OCI-LY7 (cell line): Measurements from ENCODE around the gene BEAN1. TPM values are rescaled to one million over a fixed set of nuclear protein-coding genes. Genes with fewer than 3 reads are reported as not detected.

Source experiments
- BruUV-seq: library from RNA; stranded (reverse); fragments of 400-500 nt; replicated peaks from 2 replicates; lab custom pipeline; 2021; lab: Mats Ljungman, UMichigan
- CTCF ChIA-PET: fragments of 300-600 bp; sonication (Branson Sonifier 250); formaldehyde crosslinking; loops from one replicate; lab custom pipeline; 2022; ENCODE audit warnings: antibody characterized with exemption; ENCODE audit not compliant: unreplicated experiment; lab: Charles Lee
- POLR2A ChIA-PET: fragments of 300-600 bp; sonication (Branson Sonifier 250); formaldehyde crosslinking; loops from one replicate; lab custom pipeline; 2022; ENCODE audit warnings: antibody characterized with exemption; lab: Charles Lee
- DNase-seq: peaks from one replicate; pipeline ENCODE4 v3.0.0-alpha.2; 2015; ENCODE audit warnings: low spot score
- H2AFZ ChIP-seq: fragments of 200-600 bp; sonication (generic), shearing (Covaris generic); 2 replicates; pipeline ENCODE4 v1.6.1; 2014; ENCODE audit warnings: mild to moderate bottlenecking, antibody characterized with exemption, low read length, moderate library complexity
- H3K27ac ChIP-seq: fragments of 200-600 bp; sonication (generic); 2 replicates; pipeline ENCODE4 v1.5.1; 2014; ENCODE audit warnings: mixed run types, low read depth, mild to moderate bottlenecking, moderate library complexity, low read length, inconsistent platforms; ENCODE audit not compliant: poor library complexity, severe bottlenecking
- H3K36me3 ChIP-seq: fragments of 200-600 bp; sonication (generic); 2 replicates; pipeline ENCODE4 v1.6.1; 2014; ENCODE audit warnings: mild to moderate bottlenecking, antibody characterized with exemption, low read length, moderate library complexity, mixed read lengths; ENCODE audit not compliant: insufficient read depth
- H3K4me1 ChIP-seq: fragments of 200-600 bp; sonication (generic); 2 replicates; pipeline ENCODE4 v1.5.1; 2014; ENCODE audit warnings: mild to moderate bottlenecking, low read length; ENCODE audit not compliant: insufficient read depth, poor library complexity, severe bottlenecking
- H3K4me2 ChIP-seq: fragments of 200-600 bp; sonication (generic); 2 replicates; pipeline ENCODE4 v1.6.1; 2014; ENCODE audit warnings: mild to moderate bottlenecking, low read length
- H3K4me3 ChIP-seq: fragments of 200-600 bp; sonication (generic); 2 replicates; pipeline ENCODE4 v1.5.1; 2014; ENCODE audit warnings: mild to moderate bottlenecking, low read depth, low read length; ENCODE audit not compliant: poor library complexity, severe bottlenecking
- H3K79me2 ChIP-seq: fragments of 200-600 bp; sonication (generic); 2 replicates; pipeline ENCODE4 v1.6.1; 2016; ENCODE audit warnings: low read depth, mild to moderate bottlenecking, low read length, moderate library complexity, mixed read lengths; ENCODE audit not compliant: insufficient read depth
- H3K9me2 ChIP-seq: fragments of 200-600 bp; sonication (generic); 2 replicates; pipeline ENCODE4 v1.6.1; 2016; ENCODE audit warnings: mild to moderate bottlenecking, low read length, mixed read lengths; ENCODE audit not compliant: insufficient read depth
- H3K9me3 ChIP-seq: fragments of 200-600 bp; sonication (generic); 2 replicates; pipeline ENCODE4 v1.6.1; 2014; ENCODE audit warnings: mild to moderate bottlenecking, mixed run types, low read length, mixed read lengths
- H4K20me1 ChIP-seq: fragments of 200-600 bp; sonication (generic); 2 replicates; pipeline ENCODE4 v1.6.1; 2014; ENCODE audit warnings: mild to moderate bottlenecking, antibody characterized with exemption, low read length, moderate library complexity, mixed read lengths; ENCODE audit not compliant: insufficient read depth
- CTCF ChIP-seq: fragments of 200-600 bp; sonication (generic); conservative IDR thresholded peaks from 2 replicates; pipeline ENCODE4 v1.5.1; 2014; ENCODE audit warnings: mild to moderate bottlenecking, antibody characterized with exemption, low read length, moderate library complexity, mixed read lengths
- EZH2phosphoT487 ChIP-seq: fragments of 200-600 bp; sonication (generic); IDR thresholded peaks from 2 replicates; pipeline ENCODE4 v1.6.1; 2018; ENCODE audit warnings: low read depth, borderline replicate concordance, mild to moderate bottlenecking, mixed run types, antibody characterized with exemption, low read length, moderate library complexity, mixed read lengths
- intact Hi-C: fragments of 100-400 bp; cut with micrococcal nuclease; formaldehyde crosslinking; loops from one replicate; pipeline ENCODE4 v1.10.0; 2022; ENCODE audit not compliant: unreplicated experiment
- total RNA-seq, 2 experiments: library from RNA; depleted of rRNA in 1 of 2; stranded (reverse); fragments of >200 nt in 1 of 2; shearing (Covaris generic) in 1 of 2; gene quantifications; 2 replicates each; pipeline ENCODE4 v1.2.3, GENCODE V29; 2014 to 2022

The BEAN1 gene
- total RNA-seq, 2 experiments from 2014 or later, result 0.13 TPM; not detected in 1

- Histone ChIP-seq H2AFZ (no peak overlapping the region), H3K79me2 (no peaks in the 10 kb centered on the region), H4K20me1 (no peaks in the 10 kb centered on the region), H3K4me3 (no peak overlapping the region), H3K9me2 (no peaks in the 10 kb centered on the region), H3K36me3 (no peaks in the 10 kb centered on the region), H3K27ac (no peak overlapping the region), H3K4me1 (peaks cover 19% of the 10 kb centered on the region), H3K9me3 (no peaks in the 10 kb centered on the region), H3K4me2 (no peak overlapping the region)
- DNase-seq, result no peak
- no TSS peak for BruUV-seq
- ChIA-PET CTCF (no interaction called here), POLR2A (no interaction called here)
- TF ChIP-seq CTCF (no peak), EZH2phosphoT487 (no peak)
- intact Hi-C loops, result no loop called here
Observed at GRCh38 chr16:66471716-66472393, 44.8 kb downstream of the BEAN1 start.

- H3K4me3 ChIP-seq, result no peak overlapping the region
- peaks cover 25% of the 10 kb centered on the region for H3K4me1 ChIP-seq
- intact Hi-C loops, result no loop called here
- no peak overlapping the region for H3K27ac ChIP-seq
- DNase-seq, result no peak
- H3K36me3 ChIP-seq, result no peaks in the 10 kb centered on the region
- no peaks in the 10 kb centered on the region for H3K79me2 ChIP-seq
- no peaks in the 10 kb centered on the region for H3K9me2 ChIP-seq
- H2AFZ ChIP-seq, result no peak overlapping the region
- H3K9me3 ChIP-seq, result no peaks in the 10 kb centered on the region
- TF ChIP-seq CTCF, result no peak
- TF ChIP-seq EZH2phosphoT487, result no peak
- ChIA-PET CTCF (no interaction called here), POLR2A (no interaction called here)
- H4K20me1 ChIP-seq, result no peaks in the 10 kb centered on the region
- BruUV-seq, result no TSS peak
- no peak overlapping the region for H3K4me2 ChIP-seq
Observed at GRCh38 chr16:66473051-66473571, 46.0 kb downstream of the BEAN1 start.
